HCT116 (cell line): ENCODE measurements around the gene UBA5. TPM values are rescaled to one million over a fixed set of nuclear protein-coding genes. Genes with fewer than 3 reads are reported as not detected.

ENCODE experiments used
- ATAC-seq: fragments of 200-7000 bp; cut with Tn5 transposase; 2 replicates; pipeline ENCODE4 v1.9.1; 2020; ENCODE audit warnings: mild to moderate bottlenecking, moderate library complexity
- BruUV-seq: library from RNA; stranded (reverse); fragments of 400-500 nt; replicated peaks from 2 replicates; lab custom pipeline; 2021; lab: Mats Ljungman, UMichigan
- CTCF ChIA-PET: fragments of 300-600 bp; sonication (Branson Sonifier 250); formaldehyde crosslinking; loops from one replicate; lab custom pipeline; 2021; ENCODE audit warnings: antibody characterized with exemption; lab: Charles Lee
- POLR2A ChIA-PET: fragments of 300-600, 350-600 bp; sonication (Branson Sonifier 250); formaldehyde crosslinking; loops from one replicate; lab custom pipeline; 2021; ENCODE audit warnings: antibody characterized with exemption; lab: Charles Lee
- RAD21 ChIA-PET, 2 experiments: fragments of 300-600 bp; sonication (Branson Sonifier 250); formaldehyde crosslinking; loops; one replicate each; lab custom pipeline; 2023; ENCODE audit warnings: low total read pairs in 2 of 2; ENCODE audit not compliant: uncharacterized antibody in 2 of 2, unreplicated experiment in 2 of 2, low non-redundant PET in 1 of 2; lab: Charles Lee
- DNase-seq: peaks from one replicate; pipeline ENCODE4 v3.0.0-alpha.2; 2010; ENCODE audit warnings: low read depth, low spot score
- H2AFZ ChIP-seq: fragments of 200-600 bp; shearing (Covaris generic), sonication (generic); 2 replicates; pipeline ENCODE4 v1.6.1; 2017; ENCODE audit warnings: low read depth, mixed run types, mixed read lengths, antibody characterized with exemption, low read length; ENCODE audit not compliant: poor library complexity, severe bottlenecking
- H3K27ac ChIP-seq: 2 replicates; pipeline ENCODE4 v1.5.1; 2012; ENCODE audit warnings: low read depth, low read length
- H3K27me3 ChIP-seq: fragments of 200-600 bp; sonication (generic); 2 replicates; pipeline ENCODE4 v1.6.1; 2016; ENCODE audit warnings: mixed run types, low read length, mixed read lengths; ENCODE audit not compliant: insufficient read depth
- H3K36me3 ChIP-seq, 2 experiments: fragments of 200-500 bp in 1 of 2; fragments of 200-600 bp in 1 of 2; sonication (Bioruptor generic) in 1 of 2; sonication (generic) in 1 of 2; 2 replicates each; pipeline versions ENCODE4 v1.5.1 to v1.6.1; 2014 to 2016; ENCODE audit warnings: low read length in 2 of 2, inconsistent platforms in 1 of 2, mixed read lengths in 1 of 2, mixed run types in 1 of 2; ENCODE audit not compliant: insufficient read depth in 2 of 2, control insufficient read depth in 1 of 2
- H3K4me1 ChIP-seq, 2 experiments: fragments of 200-600 bp in 1 of 2; sonication (generic) in 1 of 2; 2 replicates each; pipeline versions ENCODE4 v1.5.1 to v1.6.1; 2012 to 2017; ENCODE audit warnings: low read length in 2 of 2, inconsistent platforms in 1 of 2, mild to moderate bottlenecking in 1 of 2, mixed read lengths in 1 of 2, mixed run types in 1 of 2, moderate library complexity in 1 of 2; ENCODE audit not compliant: insufficient read depth in 2 of 2, control insufficient read depth in 1 of 2
- H3K4me2 ChIP-seq: fragments of 200-600 bp; sonication (generic); 2 replicates; pipeline ENCODE4 v1.6.1; 2017; ENCODE audit warnings: mixed run types, low read length, mixed read lengths
- H3K4me3 ChIP-seq, 2 experiments: fragments of 200-600 bp in 1 of 2; sonication (generic) in 1 of 2; replicated peaks in 1 of 2; 2 replicates each; pipeline ENCODE4 v1.5.1; 2011 to 2016; ENCODE audit warnings: low read length in 2 of 2, control low read depth in 1 of 2, low read depth in 1 of 2, mild to moderate bottlenecking in 1 of 2, mixed read lengths in 1 of 2, mixed run types in 1 of 2
- H3K79me2 ChIP-seq: fragments of 200-600 bp; sonication (generic); 2 replicates; pipeline ENCODE4 v1.6.1; 2017; ENCODE audit warnings: mild to moderate bottlenecking, mixed run types, low read length, moderate library complexity, mixed read lengths; ENCODE audit not compliant: insufficient read depth
- H3K9ac ChIP-seq: fragments of 200-600 bp; sonication (generic); 2 replicates; pipeline ENCODE4 v1.6.1; 2016; ENCODE audit warnings: low read length, mixed read lengths
- H3K9me2 ChIP-seq: fragments of 200-600 bp; sonication (generic), shearing (Covaris generic); 2 replicates; pipeline ENCODE4 v1.6.1; 2017; ENCODE audit warnings: mixed run types, mild to moderate bottlenecking, moderate library complexity; ENCODE audit not compliant: insufficient read depth
- H3K9me3 ChIP-seq, 2 experiments: fragments of 200-500 bp in 1 of 2; fragments of 200-600 bp in 1 of 2; sonication (Bioruptor generic) in 1 of 2; sonication (generic) in 1 of 2; 2 replicates each; pipeline ENCODE4 v1.6.1; 2014 to 2017; ENCODE audit warnings: low read length in 2 of 2, mixed read lengths in 2 of 2, inconsistent platforms in 1 of 2, low read depth in 1 of 2, mild to moderate bottlenecking in 1 of 2, mixed run types in 1 of 2, moderate library complexity in 1 of 2; ENCODE audit not compliant: control insufficient read depth in 1 of 2, insufficient read depth in 1 of 2
- H4K20me1 ChIP-seq: fragments of 200-600 bp; sonication (generic), shearing (Covaris generic); 2 replicates; pipeline ENCODE4 v1.6.1; 2017; ENCODE audit warnings: mixed run types, mild to moderate bottlenecking, moderate library complexity; ENCODE audit not compliant: insufficient read depth
- ATF3 ChIP-seq: IDR thresholded peaks from 2 replicates; pipeline ENCODE4 v1.6.1; 2012
- CEBPB ChIP-seq: IDR thresholded peaks from 2 replicates; pipeline ENCODE4 v1.6.1; 2012; ENCODE audit warnings: low read depth
- EZH2 ChIP-seq: fragments of 200-600 bp; sonication (generic); IDR thresholded peaks from 2 replicates; pipeline ENCODE4 v1.6.1; 2017; ENCODE audit warnings: antibody characterized with exemption, mixed run types
- JUND ChIP-seq: IDR thresholded peaks from 2 replicates; pipeline ENCODE4 v1.6.1; 2012
- POLR2AphosphoS5 ChIP-seq: IDR thresholded peaks from 2 replicates; pipeline ENCODE4 v1.6.1; 2011; ENCODE audit warnings: mild to moderate bottlenecking, low read depth, low read length, moderate library complexity
- RAD21 ChIP-seq: IDR thresholded peaks from 2 replicates; pipeline ENCODE4 v1.6.1; 2012; ENCODE audit warnings: low read depth, mild to moderate bottlenecking
- SIN3A ChIP-seq: IDR thresholded peaks from 2 replicates; pipeline ENCODE4 v1.6.1; 2012; ENCODE audit warnings: low read depth
- TCF7L2 ChIP-seq: IDR thresholded peaks from 2 replicates; pipeline ENCODE4 v1.7.0; 2011; ENCODE audit warnings: borderline replicate concordance, inconsistent platforms; ENCODE audit not compliant: insufficient read depth, insufficient read length; ENCODE audit errors: extremely low read depth
- ZFX ChIP-seq: fragments of 450-650 bp; IDR thresholded peaks from 2 replicates; pipeline ENCODE4 v1.6.1; 2017
- intact Hi-C: fragments of 100-400 bp; cut with micrococcal nuclease; formaldehyde crosslinking; loops from 2 replicates; pipeline ENCODE4 v1.10.0; 2022
- total RNA-seq: library from RNA; stranded (reverse); gene quantifications from one replicate; pipeline ENCODE4 v1.2.1, GENCODE V29; 2021; ENCODE audit not compliant: unreplicated experiment
- TF ChIP-seq, protein P1 (sequence below): IDR thresholded peaks from 2 replicates; pipeline ENCODE4 v1.6.1; 2012; ENCODE audit warnings: low read depth

UBA5 gene
- total RNA-seq, 1 experiment from 2014 or later = 43.7 TPM

DNA sequence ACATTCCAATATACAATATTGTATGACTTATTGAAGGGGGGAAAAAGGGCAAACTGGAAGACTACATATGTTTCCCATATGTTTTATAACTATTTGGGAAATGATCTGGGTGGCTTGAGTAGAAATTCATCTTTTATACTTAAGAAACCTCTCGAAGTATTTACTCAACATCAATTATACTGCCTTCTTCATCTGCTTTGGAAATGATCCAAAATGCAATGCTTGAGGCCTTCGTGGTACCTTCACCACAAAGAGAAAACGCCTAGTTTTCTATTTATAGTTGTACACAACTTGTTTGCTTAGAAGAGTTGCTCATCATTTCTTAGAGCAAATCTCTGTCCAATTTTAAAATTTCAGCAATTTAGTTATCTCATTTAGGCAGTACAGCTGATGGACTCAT is 44.2 kb upstream of the UBA5 start:
- Histone ChIP-seq H3K27me3 (no peaks in the 10 kb centered on the region), H3K36me3 (0 out of 4 replicates have a peak, but pooled peaks cover 0 to 3% of the 10 kb centered on the region in 2 experiments), H3K79me2 (no peaks in the 10 kb centered on the region), H4K20me1 (no peaks in the 10 kb centered on the region), H3K9me2 (no peaks in the 10 kb centered on the region), H3K4me3 (no peak overlapping the region), H3K4me2 (no peak overlapping the region), H3K9ac (no peak overlapping the region), H3K27ac (no peak overlapping the region), H3K9me3 (no peaks in the 10 kb centered on the region), H3K4me1 (no peaks in the 10 kb centered on the region), H2AFZ (no peak overlapping the region)
- ChIA-PET POLR2A (no interaction called here), RAD21 (no interaction called here), CTCF (no interaction called here)
- DNase-seq (no peak), ATAC-seq (no peak)
- TF ChIP-seq SIN3A (no peak), JUND (no peak), EZH2 (no peak), TCF7L2 (no peak), ZFX (no peak), POLR2AphosphoS5 (no peak), RAD21 (no peak), CEBPB (no peak), ATF3 (no peak)
- TF ChIP-seq, protein P1, sequence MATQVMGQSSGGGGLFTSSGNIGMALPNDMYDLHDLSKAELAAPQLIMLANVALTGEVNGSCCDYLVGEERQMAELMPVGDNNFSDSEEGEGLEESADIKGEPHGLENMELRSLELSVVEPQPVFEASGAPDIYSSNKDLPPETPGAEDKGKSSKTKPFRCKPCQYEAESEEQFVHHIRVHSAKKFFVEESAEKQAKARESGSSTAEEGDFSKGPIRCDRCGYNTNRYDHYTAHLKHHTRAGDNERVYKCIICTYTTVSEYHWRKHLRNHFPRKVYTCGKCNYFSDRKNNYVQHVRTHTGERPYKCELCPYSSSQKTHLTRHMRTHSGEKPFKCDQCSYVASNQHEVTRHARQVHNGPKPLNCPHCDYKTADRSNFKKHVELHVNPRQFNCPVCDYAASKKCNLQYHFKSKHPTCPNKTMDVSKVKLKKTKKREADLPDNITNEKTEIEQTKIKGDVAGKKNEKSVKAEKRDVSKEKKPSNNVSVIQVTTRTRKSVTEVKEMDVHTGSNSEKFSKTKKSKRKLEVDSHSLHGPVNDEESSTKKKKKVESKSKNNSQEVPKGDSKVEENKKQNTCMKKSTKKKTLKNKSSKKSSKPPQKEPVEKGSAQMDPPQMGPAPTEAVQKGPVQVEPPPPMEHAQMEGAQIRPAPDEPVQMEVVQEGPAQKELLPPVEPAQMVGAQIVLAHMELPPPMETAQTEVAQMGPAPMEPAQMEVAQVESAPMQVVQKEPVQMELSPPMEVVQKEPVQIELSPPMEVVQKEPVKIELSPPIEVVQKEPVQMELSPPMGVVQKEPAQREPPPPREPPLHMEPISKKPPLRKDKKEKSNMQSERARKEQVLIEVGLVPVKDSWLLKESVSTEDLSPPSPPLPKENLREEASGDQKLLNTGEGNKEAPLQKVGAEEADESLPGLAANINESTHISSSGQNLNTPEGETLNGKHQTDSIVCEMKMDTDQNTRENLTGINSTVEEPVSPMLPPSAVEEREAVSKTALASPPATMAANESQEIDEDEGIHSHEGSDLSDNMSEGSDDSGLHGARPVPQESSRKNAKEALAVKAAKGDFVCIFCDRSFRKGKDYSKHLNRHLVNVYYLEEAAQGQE = no peak
- intact Hi-C loops = no loop called here
- BruUV-seq = no TSS peak
